KMS-11 (cell line): ENCODE measurements around the gene INPP5A.
"Not testable (repeated sequence)": the region's sequence is repeated elsewhere in the genome, so short reads cannot be mapped to it uniquely, and the experiment has no call there.

Experiments used
- H2AFZ ChIP-seq: fragments of 200-600 bp; sonication (generic); 2 replicates; pipeline ENCODE4 v1.6.1; 2016; ENCODE audit warnings: antibody characterized with exemption, mixed run types, low read depth
- H3K27ac ChIP-seq: fragments of 200-600 bp; sonication (generic); 2 replicates; pipeline ENCODE4 v1.6.1; 2016; ENCODE audit warnings: mild to moderate bottlenecking, mixed run types
- H3K27me3 ChIP-seq: fragments of 200-600 bp; sonication (generic); 2 replicates; pipeline ENCODE4 v1.6.1; 2017; ENCODE audit warnings: mild to moderate bottlenecking, low read depth, mixed run types, moderate library complexity; ENCODE audit not compliant: insufficient read depth
- H3K36me3 ChIP-seq: fragments of 200-600 bp; sonication (generic); 2 replicates; pipeline ENCODE4 v1.6.1; 2017; ENCODE audit warnings: mild to moderate bottlenecking, mixed run types; ENCODE audit not compliant: insufficient read depth
- H3K4me1 ChIP-seq: fragments of 200-600 bp; sonication (generic); 2 replicates; pipeline ENCODE4 v1.6.1; 2016; ENCODE audit warnings: mild to moderate bottlenecking, low read depth, mixed run types; ENCODE audit not compliant: poor library complexity, severe bottlenecking
- H3K4me2 ChIP-seq: fragments of 200-600 bp; sonication (generic); 2 replicates; pipeline ENCODE4 v1.7.0; 2016; ENCODE audit warnings: mild to moderate bottlenecking, mixed run types
- H3K4me3 ChIP-seq: fragments of 200-600 bp; sonication (generic); IDR thresholded peaks from 2 replicates; pipeline ENCODE4 v1.6.1; 2017; ENCODE audit warnings: low read depth, low read length, mixed read lengths; ENCODE audit not compliant: insufficient read depth
- H3K79me2 ChIP-seq: fragments of 200-600 bp; sonication (generic); 2 replicates; pipeline ENCODE4 v1.6.1; 2016; ENCODE audit warnings: low read depth, mixed run types; ENCODE audit not compliant: insufficient read depth
- H3K9ac ChIP-seq: fragments of 200-600 bp; sonication (generic); 2 replicates; pipeline ENCODE4 v1.6.1; 2016; ENCODE audit warnings: mild to moderate bottlenecking, mixed run types
- H4K20me1 ChIP-seq: fragments of 200-600 bp; sonication (generic); 2 replicates; pipeline ENCODE4 v1.6.1; 2016; ENCODE audit warnings: mild to moderate bottlenecking, mixed run types; ENCODE audit not compliant: insufficient read depth
- TF ChIP-seq, protein P1 (sequence below): fragments of 200-600 bp; sonication (generic); conservative IDR thresholded peaks from 2 replicates; pipeline ENCODE4 v1.6.1; 2017; ENCODE audit warnings: low read depth, mild to moderate bottlenecking, antibody characterized with exemption, low read length, moderate library complexity, mixed read lengths

The INPP5A gene

DNA sequence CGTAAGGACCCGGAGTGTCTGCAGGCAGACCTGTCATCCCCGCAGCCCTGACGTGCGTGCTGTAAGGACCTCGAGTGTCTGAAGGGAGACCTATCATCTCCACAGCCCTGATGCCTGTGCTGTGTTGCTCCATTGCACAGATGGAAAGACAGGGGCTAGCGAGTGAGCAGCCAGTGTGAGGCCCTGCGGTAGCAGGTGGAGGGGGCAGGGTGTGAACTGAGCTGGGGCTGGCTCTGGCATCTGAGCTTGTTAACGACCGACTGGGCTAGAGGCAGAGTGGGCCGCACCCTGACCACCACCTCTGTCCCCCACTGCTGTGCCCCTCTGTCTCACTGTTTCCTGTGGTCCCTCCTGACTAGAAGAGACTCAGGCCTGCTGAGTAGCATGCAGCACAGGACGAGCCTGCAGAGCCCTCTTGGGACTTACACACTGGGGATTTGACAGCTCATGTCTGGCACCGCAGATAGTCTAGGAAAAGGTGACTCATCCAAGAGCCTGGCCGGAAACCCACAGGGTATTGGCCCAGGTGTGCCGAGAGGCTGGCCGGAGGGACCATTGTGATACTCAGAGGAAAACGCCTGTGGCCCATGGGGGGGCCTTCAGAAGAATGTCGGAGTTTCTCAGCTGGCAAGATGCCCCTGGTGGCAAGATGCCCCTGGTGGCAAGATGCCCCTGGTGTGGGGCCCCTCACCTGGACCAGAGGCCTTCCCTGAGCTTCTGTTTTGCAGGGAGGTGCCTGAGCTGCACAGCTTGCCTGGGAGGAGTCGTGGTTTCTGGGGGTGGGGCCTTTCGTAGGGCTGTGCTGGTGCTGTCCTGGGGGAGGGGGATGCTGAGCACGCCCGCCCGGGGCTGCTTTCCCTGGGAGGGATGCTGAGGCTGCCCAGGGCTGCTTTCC is 34.3 kb downstream of the INPP5A start:
- Histone ChIP-seq H4K20me1 (no peaks in the 10 kb centered on the region), H3K36me3 (no peaks in the 10 kb centered on the region), H3K4me3 (no peak overlapping the region), H3K4me2 (peak overlapping the region; percentile 98), H3K27me3 (no peaks in the 10 kb centered on the region), H3K4me1 (peaks cover 45% of the 10 kb centered on the region), H3K79me2 (peaks cover 10% of the 10 kb centered on the region; the same call in 1 of the 2 replicates), H3K9ac (peak overlapping the region; percentile 56; the same call in 1 of the 2 replicates), H3K27ac (peak overlapping the region; percentile 90), H2AFZ (peak overlapping the region; percentile 70; the same call in 1 of the 2 replicates)
- TF ChIP-seq, protein P1, sequence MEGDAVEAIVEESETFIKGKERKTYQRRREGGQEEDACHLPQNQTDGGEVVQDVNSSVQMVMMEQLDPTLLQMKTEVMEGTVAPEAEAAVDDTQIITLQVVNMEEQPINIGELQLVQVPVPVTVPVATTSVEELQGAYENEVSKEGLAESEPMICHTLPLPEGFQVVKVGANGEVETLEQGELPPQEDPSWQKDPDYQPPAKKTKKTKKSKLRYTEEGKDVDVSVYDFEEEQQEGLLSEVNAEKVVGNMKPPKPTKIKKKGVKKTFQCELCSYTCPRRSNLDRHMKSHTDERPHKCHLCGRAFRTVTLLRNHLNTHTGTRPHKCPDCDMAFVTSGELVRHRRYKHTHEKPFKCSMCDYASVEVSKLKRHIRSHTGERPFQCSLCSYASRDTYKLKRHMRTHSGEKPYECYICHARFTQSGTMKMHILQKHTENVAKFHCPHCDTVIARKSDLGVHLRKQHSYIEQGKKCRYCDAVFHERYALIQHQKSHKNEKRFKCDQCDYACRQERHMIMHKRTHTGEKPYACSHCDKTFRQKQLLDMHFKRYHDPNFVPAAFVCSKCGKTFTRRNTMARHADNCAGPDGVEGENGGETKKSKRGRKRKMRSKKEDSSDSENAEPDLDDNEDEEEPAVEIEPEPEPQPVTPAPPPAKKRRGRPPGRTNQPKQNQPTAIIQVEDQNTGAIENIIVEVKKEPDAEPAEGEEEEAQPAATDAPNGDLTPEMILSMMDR: no peak

DNA sequence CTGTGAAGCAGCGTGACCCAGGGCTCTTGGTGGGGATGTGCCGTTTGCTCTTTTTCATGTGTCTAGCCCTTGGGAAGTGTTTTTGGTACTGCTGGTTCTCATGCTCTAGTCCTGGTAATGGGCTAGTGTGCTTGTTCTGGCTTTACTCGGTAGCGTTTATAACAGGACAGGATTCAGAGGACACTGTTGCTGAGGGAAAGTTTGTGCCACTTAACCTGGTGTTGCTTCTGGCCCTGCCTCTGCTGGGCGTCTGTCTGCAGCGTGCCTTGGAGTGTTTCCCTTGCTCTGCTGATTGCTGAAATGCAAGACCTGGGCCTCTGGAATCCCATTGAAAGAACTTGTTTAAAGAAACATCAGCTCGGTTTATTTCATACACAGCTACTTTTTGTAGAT is 35.0 kb downstream of the INPP5A start:
- peaks cover 45% of the 10 kb centered on the region for H3K4me1 ChIP-seq
- peak overlapping the region; percentile 39; the same call in 1 of the 2 replicates for H2AFZ ChIP-seq
- no peak overlapping the region for H3K4me3 ChIP-seq
- no peaks in the 10 kb centered on the region for H3K27me3 ChIP-seq
- no peaks in the 10 kb centered on the region for H3K36me3 ChIP-seq
- H3K27ac ChIP-seq: peak overlapping the region; percentile 90
- TF ChIP-seq, protein P1: no peak
- H4K20me1 ChIP-seq: no peaks in the 10 kb centered on the region
- H3K79me2 ChIP-seq: peaks cover 10% of the 10 kb centered on the region; the same call in 1 of the 2 replicates
- H3K4me2 ChIP-seq: peak overlapping the region; percentile 98
- peak overlapping the region; percentile 56; the same call in 1 of the 2 replicates for H3K9ac ChIP-seq

DNA sequence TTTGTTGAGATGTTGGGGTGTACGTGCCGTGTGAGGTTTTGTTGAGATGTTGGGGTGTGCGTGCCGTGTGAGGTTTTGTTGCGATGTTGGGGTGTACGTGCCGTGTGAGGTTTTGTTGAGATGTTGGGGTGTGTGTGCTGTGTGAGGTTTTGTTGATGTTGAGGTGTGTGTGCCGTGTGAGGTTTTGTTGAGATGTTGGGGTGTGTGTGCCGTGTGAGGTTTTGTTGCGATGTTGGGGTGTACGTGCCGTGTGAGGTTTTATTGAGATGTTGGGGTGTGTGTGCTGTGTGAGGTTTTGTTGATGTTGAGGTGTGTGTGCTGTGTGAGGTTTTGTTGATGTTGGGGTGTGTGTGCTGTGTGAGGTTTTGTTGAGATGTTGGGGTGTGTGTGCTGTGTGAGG is 35.4 kb downstream of the INPP5A start:
- H2AFZ ChIP-seq, H4K20me1 ChIP-seq, H3K9ac ChIP-seq, H3K36me3 ChIP-seq, H3K4me3 ChIP-seq, H3K27me3 ChIP-seq: not testable (repeated sequence)
- H3K4me2 ChIP-seq: peak overlapping the region; percentile 98
- H3K79me2 ChIP-seq: peaks cover 10% of the 10 kb centered on the region; the same call in 1 of the 2 replicates
- peak overlapping the region; percentile 90 for H3K27ac ChIP-seq
- H3K4me1 ChIP-seq: peaks cover 45% of the 10 kb centered on the region

DNA sequence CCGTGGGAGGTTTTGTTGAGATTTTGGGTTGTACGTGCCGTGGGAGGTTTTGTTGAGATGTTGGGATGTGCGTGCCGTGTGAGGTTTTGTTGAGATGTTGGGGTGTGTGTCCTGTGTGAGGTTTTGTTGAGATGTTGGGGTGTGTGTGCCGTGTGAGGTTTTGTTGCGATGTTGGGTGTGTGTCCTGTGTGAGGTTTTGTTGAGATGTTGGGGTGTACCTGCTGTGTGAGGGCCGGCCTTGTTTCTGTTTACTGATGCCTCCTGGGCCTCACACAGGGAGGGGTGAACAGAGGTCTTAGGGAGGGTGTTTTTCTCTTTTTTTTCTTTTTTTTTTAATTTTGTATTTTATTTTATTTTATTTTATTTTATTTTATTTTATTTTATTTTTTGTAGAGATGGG is 36.7 kb downstream of the INPP5A start:
- Histone ChIP-seq H3K27ac (no peak overlapping the region), H3K9ac (no peak overlapping the region), H4K20me1 (no peaks in the 10 kb centered on the region), H3K36me3 (no peaks in the 10 kb centered on the region), H3K27me3 (no peaks in the 10 kb centered on the region), H3K79me2 (peaks cover 10% of the 10 kb centered on the region; the same call in 1 of the 2 replicates), H3K4me1 (peaks cover 45% of the 10 kb centered on the region), H3K4me3 (no peak overlapping the region), H3K4me2 (no peak overlapping the region), H2AFZ (no peak overlapping the region)
- TF ChIP-seq, protein P1: no peak
